GM12892 (cell line): ENCODE results near the gene ACTBL2.

Experiments used
- POLR2A ChIP-seq: IDR thresholded peaks from 2 replicates; pipeline ENCODE4 v1.6.1; 2011; ENCODE audit warnings: low read depth, low read length, control low read depth
- POLR2AphosphoS5 ChIP-seq: IDR thresholded peaks from 2 replicates; pipeline ENCODE4 v1.6.1; 2011; ENCODE audit warnings: low read depth, low read length, control low read depth
- TAF1 ChIP-seq: IDR thresholded peaks from 2 replicates; pipeline ENCODE4 v1.6.1; 2011; ENCODE audit warnings: low read depth, mild to moderate bottlenecking, control low read depth, low read length, borderline replicate concordance

GRCh38 chr5:57511321-57511720 lies 28.7 kb upstream of the ACTBL2 start:
- TF ChIP-seq TAF1 (no peak), POLR2A (no peak), POLR2AphosphoS5 (no peak)
